ENCODE measurements around the gene ERG28. TPM values are rescaled to one million over a fixed set of nuclear protein-coding genes. Genes with fewer than 3 reads are reported as not detected.
A peak's percentile ranks its signal among the peaks of the same experiment; 100 is the strongest.

Gene ERG28
- total RNA-seq, 2 donors from 2014 or later: 8.6 to 8.8 TPM

DNA sequence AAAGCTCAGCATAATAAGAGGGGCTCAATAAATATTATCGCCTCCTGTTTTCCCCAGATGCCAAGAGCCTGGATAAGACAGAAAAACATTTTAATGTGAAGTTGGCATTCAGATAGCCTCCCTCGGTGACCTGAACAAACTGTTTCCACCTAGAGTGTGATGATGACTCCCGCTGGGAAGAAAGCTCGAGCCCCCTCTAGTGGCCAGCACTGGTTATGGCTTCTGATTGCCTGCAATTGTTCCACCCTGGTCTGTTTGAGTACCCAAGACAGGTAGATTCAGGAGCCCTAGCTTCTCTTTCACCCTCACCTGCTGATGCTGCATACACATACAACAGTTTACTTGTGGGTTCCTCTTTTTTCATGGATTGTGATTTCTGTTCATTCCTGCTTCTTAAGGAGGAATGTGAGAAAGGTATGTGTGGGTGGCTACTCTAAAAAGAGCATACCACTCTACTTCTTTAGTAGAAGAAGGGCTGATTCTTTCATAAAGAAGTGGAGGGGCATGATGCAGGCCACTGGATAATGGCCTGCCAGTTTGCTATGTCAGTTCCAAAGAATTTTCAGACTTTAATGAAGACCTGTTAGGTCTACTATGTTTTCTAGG, 6.4 kb downstream of the ERG28 start:
- peaks cover 4% of the 10 kb centered on the region for H3K4me1 ChIP-seq
- H3K27me3 ChIP-seq: no peaks in the 10 kb centered on the region
- DNase-seq (peak; percentile 81 to 87 (median 85)), ATAC-seq (peak; percentile 90)
- no peak overlapping the region for H3K4me3 ChIP-seq
- 2 to 7% methylated on average over 4 of the region's 4 CpGs for WGBS, 2 donors
- peaks cover 6 to 12% of the 10 kb centered on the region in 2 donors for H3K36me3 ChIP-seq (replicated peaks in 1 of 2; ENCODE audit: insufficient read depth in 1 of 2, low read depth in 2 of 2)
- intact Hi-C loops (cut with DNase I): loop anchor here (5.0 kb wide), 1 partner anchor 77 kb away; the partner anchor contains the start of gene FLVCR2
- TF ChIP-seq CTCF (IDR thresholded peaks at IDR 0.05): peak; percentile 90 to 93 (median 92)
- no peak for TF ChIP-seq POLR2A (IDR thresholded peaks at IDR 0.05)
- H3K9me3 ChIP-seq: no peaks in the 10 kb centered on the region
- H3K27ac ChIP-seq: no peak overlapping the region

DNA sequence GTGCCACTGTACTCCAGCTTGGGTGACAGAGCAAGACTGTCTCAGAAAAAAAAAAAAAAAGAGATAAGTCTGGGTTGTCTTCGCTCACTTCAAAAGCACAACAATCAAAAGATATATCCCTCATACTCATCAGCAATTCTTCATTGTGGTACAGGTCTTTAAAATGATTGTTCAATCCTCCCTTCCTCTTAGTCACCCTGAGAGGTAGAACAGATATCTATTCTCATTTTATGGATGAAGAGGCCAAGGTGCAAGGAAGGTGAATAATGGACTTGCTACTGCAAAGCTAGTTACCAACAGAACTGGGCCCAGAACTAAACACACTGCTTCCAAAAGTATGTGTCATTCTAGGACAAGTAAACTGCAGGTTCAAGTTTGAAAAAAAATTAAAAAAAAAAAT, 7.1 kb downstream of the ERG28 start:
- Histone ChIP-seq H3K27ac (no peak overlapping the region), H3K4me1 (peaks cover 5% of the 10 kb centered on the region), H3K9me3 (no peaks in the 10 kb centered on the region), H3K27me3 (no peaks in the 10 kb centered on the region), H3K36me3 (replicated peaks in 1 of 2; ENCODE audit: insufficient read depth in 1 of 2, low read depth in 2 of 2) (peaks cover 6 to 13% of the 10 kb centered on the region in 2 donors), H3K4me3 (no peak overlapping the region)
- intact Hi-C loops (cut with DNase I): loop anchor here (5.0 kb wide), 1 partner anchor 76 kb away; the partner anchor contains the start of gene FLVCR2
- DNase-seq: no peak
- TF ChIP-seq POLR2A (IDR thresholded peaks at IDR 0.05) (no peak), CTCF (IDR thresholded peaks at IDR 0.05) (no peak)
- no peak for ATAC-seq
- WGBS, 2 donors: 95 to 96% methylated on average over 1 of the region's 1 CpG

DNA sequence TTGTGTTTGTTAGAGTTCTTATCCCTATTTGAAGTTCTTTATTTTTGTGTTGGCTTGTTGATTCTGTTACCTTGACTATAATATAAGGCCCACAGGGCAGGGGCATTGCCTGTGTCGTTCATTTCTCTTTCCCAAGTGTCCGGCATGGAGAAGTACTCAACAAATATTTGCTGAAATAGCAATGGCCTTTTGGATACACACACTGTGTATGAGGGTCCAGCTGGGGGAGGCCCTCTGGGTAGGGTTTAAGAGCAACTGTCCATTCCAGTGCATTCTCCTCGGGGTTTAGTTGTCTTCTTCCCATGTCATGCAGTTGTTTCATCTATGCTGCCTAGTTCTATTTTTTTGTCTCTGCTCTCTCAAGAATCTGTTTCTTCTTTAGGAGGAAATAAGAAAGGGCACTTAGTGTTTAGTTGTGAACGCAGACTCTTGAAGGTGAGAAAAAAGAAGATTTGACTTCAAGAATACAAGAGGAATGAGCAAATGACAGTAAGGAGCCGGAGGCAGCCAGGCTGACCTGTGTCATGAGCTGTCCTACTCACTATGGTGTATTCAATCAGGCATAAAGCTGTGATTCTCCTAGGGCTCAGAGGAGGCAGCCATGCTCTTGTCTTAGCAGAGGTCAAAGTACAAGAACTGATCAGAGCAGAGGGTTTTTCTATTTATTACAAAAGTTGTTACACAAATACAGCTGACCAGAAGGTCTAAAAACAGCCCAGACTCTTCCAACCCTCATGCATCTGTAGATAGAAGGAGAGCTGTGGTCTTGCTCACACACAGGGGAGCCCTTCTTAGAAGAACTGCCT, 10.2 kb downstream of the ERG28 start:
- intact Hi-C loops (cut with DNase I): loop anchor here (5.0 kb wide), 1 partner anchor 73 kb away; the partner anchor contains the start of gene FLVCR2
- WGBS, 2 donors: 93 to 94% methylated on average over 5 of the region's 5 CpGs
- Histone ChIP-seq H3K4me1 (peaks cover 14% of the 10 kb centered on the region), H3K4me3 (no peak overlapping the region), H3K27me3 (no peaks in the 10 kb centered on the region), H3K27ac (no peak overlapping the region), H3K9me3 (no peaks in the 10 kb centered on the region), H3K36me3 (replicated peaks in 1 of 2; ENCODE audit: insufficient read depth in 1 of 2, low read depth in 2 of 2) (peaks cover 6 to 13% of the 10 kb centered on the region in 2 donors)
- ATAC-seq (no peak), DNase-seq (no peak)
- TF ChIP-seq CTCF (IDR thresholded peaks at IDR 0.05): no peak
- TF ChIP-seq POLR2A (IDR thresholded peaks at IDR 0.05): no peak

DNA sequence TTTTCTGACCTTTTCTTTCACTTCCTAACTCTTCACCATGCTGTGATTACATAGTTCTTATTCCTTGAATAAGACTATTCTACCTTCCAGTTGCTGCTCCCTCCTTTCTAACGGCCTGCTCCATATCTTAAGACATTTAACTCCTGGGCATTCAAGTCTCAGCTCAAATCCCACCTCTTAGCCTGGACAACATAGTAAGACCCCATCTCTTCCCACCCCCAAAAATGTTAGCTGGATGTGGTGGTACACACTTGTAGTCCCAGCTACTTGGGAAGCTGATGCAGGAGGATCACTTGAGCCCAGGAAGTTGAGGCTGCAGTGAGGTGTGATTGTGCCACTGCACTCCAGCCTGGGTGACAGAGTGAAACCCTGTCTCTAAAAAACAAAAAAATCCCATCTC, 10.9 kb downstream of the ERG28 start:
- DNase-seq (no peak), ATAC-seq (no peak)
- no peak for TF ChIP-seq CTCF (IDR thresholded peaks at IDR 0.05)
- TF ChIP-seq POLR2A (IDR thresholded peaks at IDR 0.05): no peak
- H3K27ac ChIP-seq: no peak overlapping the region
- H3K9me3 ChIP-seq: no peaks in the 10 kb centered on the region
- intact Hi-C loops (cut with DNase I): loop anchor here (5.0 kb wide), 1 partner anchor 72 kb away; the partner anchor contains the start of gene FLVCR2
- peaks cover 6 to 13% of the 10 kb centered on the region in 2 donors for H3K36me3 ChIP-seq (replicated peaks in 1 of 2; ENCODE audit: insufficient read depth in 1 of 2, low read depth in 2 of 2)
- peaks cover 14% of the 10 kb centered on the region for H3K4me1 ChIP-seq
- H3K27me3 ChIP-seq: no peaks in the 10 kb centered on the region
- H3K4me3 ChIP-seq: no peak overlapping the region
- WGBS, 2 donors: 89 to 100% methylated on average over 1 of the region's 1 CpG

All from body of pancreas (tissue), 4 donors.